Calu3 (cell line): ENCODE results near the gene NALCN. TPM values are rescaled to one million over a fixed set of nuclear protein-coding genes. Genes with fewer than 3 reads are reported as not detected.

Experiments
- BruUV-seq: library from RNA; stranded (reverse); fragments of 400-500 nt; replicated peaks from 2 replicates; lab custom pipeline; 2021; lab: Mats Ljungman, UMichigan
- CTCF ChIA-PET: fragments of 300-600 bp; sonication (Branson Sonifier 250); formaldehyde crosslinking; loops from one replicate; lab custom pipeline; 2022; ENCODE audit warnings: antibody characterized with exemption; lab: Charles Lee
- DNase-seq: peaks from one replicate; pipeline ENCODE4 v3.0.0; 2022
- H3K27ac Mint-ChIP-seq: one replicate; pipeline ENCODE4 v1.8.0; 2022; ENCODE audit warnings: mixed read lengths; ENCODE audit not compliant: unreplicated experiment
- H3K27me3 Mint-ChIP-seq: one replicate; pipeline ENCODE4 v1.8.0; 2022; ENCODE audit warnings: mixed read lengths; ENCODE audit not compliant: unreplicated experiment
- H3K36me3 Mint-ChIP-seq: one replicate; pipeline ENCODE4 v1.8.0; 2022; ENCODE audit warnings: mild to moderate bottlenecking, moderate library complexity, mixed read lengths; ENCODE audit not compliant: insufficient read depth, unreplicated experiment
- H3K4me1 Mint-ChIP-seq: one replicate; pipeline ENCODE4 v1.8.0; 2022; ENCODE audit warnings: mild to moderate bottlenecking, low read depth, mixed read lengths; ENCODE audit not compliant: unreplicated experiment
- H3K4me3 Mint-ChIP-seq: one replicate; pipeline ENCODE4 v1.8.0; 2022; ENCODE audit warnings: mild to moderate bottlenecking, low read depth, moderate library complexity, mixed read lengths; ENCODE audit not compliant: unreplicated experiment
- H3K9me3 Mint-ChIP-seq: one replicate; pipeline ENCODE4 v1.8.0; 2022; ENCODE audit warnings: low read depth, mixed read lengths; ENCODE audit not compliant: unreplicated experiment
- intact Hi-C: fragments of 100-400 bp; cut with micrococcal nuclease; formaldehyde crosslinking; loops from one replicate; pipeline ENCODE4 v1.10.0; 2022; ENCODE audit not compliant: unreplicated experiment
- total RNA-seq: library from RNA; stranded (reverse); gene quantifications from 2 replicates; pipeline ENCODE4 v1.2.3, GENCODE V29; 2022
- TF ChIP-seq, protein P1 (sequence below): fragments of 200-600 bp; IDR thresholded peaks from one replicate; pipeline ENCODE4 v1.8.0; 2022; ENCODE audit warnings: antibody characterized with exemption; ENCODE audit not compliant: unreplicated experiment

NALCN gene
- total RNA-seq, 1 experiment from 2014 or later = 2.8 TPM

DNA sequence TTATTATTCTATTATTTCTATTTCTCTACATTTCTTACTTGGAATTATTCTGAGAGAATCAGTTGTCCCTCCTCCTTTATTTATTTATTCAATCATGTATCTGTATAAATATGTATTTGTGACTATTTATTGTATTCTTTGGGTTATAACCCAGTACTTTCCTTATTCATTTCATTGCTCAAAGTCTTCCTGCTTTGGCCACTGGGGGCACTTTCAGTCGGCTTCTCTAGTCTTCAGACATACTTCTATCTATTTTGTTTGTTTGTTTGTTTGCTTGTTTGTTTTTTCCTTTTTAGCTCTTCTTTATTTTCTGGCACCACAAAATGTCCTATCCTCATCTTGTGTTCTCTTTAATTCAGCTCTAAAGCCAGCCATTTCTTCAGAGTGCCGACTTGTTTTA, 260.4 kb downstream of the NALCN start:
- Mint-ChIP-seq H3K36me3 (no peaks in the 10 kb centered on the region), H3K4me3 (no peak overlapping the region), H3K9me3 (no peaks in the 10 kb centered on the region), H3K27ac (no peak overlapping the region), H3K27me3 (no peaks in the 10 kb centered on the region), H3K4me1 (no peaks in the 10 kb centered on the region)
- no peak for DNase-seq
- no TSS peak for BruUV-seq
- intact Hi-C loops = no loop called here
- TF ChIP-seq, protein P1, sequence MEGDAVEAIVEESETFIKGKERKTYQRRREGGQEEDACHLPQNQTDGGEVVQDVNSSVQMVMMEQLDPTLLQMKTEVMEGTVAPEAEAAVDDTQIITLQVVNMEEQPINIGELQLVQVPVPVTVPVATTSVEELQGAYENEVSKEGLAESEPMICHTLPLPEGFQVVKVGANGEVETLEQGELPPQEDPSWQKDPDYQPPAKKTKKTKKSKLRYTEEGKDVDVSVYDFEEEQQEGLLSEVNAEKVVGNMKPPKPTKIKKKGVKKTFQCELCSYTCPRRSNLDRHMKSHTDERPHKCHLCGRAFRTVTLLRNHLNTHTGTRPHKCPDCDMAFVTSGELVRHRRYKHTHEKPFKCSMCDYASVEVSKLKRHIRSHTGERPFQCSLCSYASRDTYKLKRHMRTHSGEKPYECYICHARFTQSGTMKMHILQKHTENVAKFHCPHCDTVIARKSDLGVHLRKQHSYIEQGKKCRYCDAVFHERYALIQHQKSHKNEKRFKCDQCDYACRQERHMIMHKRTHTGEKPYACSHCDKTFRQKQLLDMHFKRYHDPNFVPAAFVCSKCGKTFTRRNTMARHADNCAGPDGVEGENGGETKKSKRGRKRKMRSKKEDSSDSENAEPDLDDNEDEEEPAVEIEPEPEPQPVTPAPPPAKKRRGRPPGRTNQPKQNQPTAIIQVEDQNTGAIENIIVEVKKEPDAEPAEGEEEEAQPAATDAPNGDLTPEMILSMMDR = no peak
- CTCF ChIA-PET = no interaction called here

DNA sequence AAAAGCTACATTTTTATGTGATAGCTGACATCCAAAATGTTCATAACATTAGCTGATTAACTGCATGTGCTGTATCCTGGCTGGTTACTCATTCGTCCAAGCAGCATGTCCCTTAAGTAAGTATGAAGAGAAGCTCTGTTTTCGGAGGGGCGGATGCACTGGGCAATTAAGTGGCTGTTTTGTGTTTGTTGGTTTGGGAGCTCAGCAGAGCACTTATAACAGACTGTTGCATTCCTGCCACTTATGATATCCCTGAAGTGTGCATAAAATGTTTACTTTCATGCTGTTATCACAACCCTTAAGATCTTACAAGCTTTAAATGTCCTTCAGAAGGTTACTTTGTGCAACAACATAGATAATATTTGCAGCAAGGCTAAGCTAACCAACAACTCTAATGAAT, 264.1 kb downstream of the NALCN start:
- CTCF ChIA-PET = no interaction called here
- Mint-ChIP-seq H3K4me3 (no peak overlapping the region), H3K4me1 (no peaks in the 10 kb centered on the region), H3K36me3 (no peaks in the 10 kb centered on the region), H3K9me3 (no peaks in the 10 kb centered on the region), H3K27ac (no peak overlapping the region), H3K27me3 (no peaks in the 10 kb centered on the region)
- BruUV-seq = no TSS peak
- no peak for DNase-seq
- TF ChIP-seq, protein P1 = no peak
- intact Hi-C loops = loop anchor here (5.0 kb wide), 1 partner anchor 145 kb away; no protein-coding TSS in a partner anchor

DNA sequence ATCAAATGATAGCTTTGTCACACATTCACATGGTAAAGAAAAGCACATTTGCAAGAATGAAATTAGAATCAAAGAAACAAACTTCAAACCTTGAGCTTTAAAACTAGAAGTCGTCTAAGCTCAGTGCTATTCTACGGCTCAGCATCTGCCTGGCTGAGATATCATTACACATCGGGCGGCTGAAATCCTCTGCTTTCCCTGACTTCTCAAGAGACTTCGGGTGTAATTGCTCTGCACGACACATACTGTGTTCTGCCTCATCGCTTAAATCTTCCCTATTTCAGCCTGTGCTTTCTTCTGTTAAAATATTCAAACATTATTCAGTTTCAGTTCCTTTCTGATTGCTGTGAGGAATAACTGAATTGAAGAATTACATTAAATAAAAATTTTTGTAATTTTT, 265.3 kb downstream of the NALCN start:
- TF ChIP-seq, protein P1 = no peak
- Mint-ChIP-seq H3K4me3 (no peak overlapping the region), H3K9me3 (no peaks in the 10 kb centered on the region), H3K36me3 (no peaks in the 10 kb centered on the region), H3K27ac (no peak overlapping the region), H3K27me3 (no peaks in the 10 kb centered on the region), H3K4me1 (peaks cover 7% of the 10 kb centered on the region)
- CTCF ChIA-PET = interaction anchor here (0.9 kb wide), 1 partner anchor 19 kb away, joined by 3 read pairs; no protein-coding TSS in a partner anchor
- no peak for DNase-seq
- BruUV-seq = no TSS peak
- intact Hi-C loops = loop anchor here (1.0 to 5.0 kb wide), 2 partner anchors 146 to 323 kb away; no protein-coding TSS in a partner anchor

DNA sequence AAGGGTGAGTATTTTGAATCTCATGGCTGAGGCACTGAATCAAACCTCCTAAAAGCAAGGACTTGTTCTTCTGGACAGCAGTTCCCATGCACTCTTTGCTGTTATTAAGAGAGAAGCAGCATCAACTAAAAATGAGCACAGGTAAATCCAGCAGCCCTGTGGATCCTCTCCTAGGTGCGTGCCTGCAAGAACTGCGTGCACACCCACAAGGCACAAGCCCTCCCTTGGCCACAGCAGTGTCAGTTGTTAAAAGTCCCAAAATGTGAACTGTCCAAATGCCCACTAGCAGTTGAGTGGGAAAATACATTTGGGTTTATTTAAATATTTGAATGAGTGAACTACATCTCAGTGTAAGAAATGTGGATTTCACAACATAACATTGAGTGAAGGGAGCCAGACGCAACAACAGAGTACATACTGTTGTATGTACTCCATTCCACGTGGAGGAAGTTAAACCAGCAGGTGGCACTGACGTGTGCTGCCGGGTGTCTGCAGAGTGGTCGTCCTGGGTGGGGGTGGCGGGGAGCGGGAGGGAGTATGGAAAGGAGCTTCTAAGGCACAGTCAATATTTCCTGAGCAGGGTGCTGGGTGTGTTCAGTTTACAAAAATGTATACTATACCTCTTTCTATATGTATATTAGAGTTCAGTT, 266.4 kb downstream of the NALCN start:
- DNase-seq = no peak
- TF ChIP-seq, protein P1 = no peak
- Mint-ChIP-seq H3K27ac (no peak overlapping the region), H3K4me1 (peaks cover 9% of the 10 kb centered on the region), H3K9me3 (no peaks in the 10 kb centered on the region), H3K36me3 (no peaks in the 10 kb centered on the region), H3K27me3 (no peaks in the 10 kb centered on the region), H3K4me3 (no peak overlapping the region)
- no TSS peak for BruUV-seq
- CTCF ChIA-PET = no interaction called here
- intact Hi-C loops = loop anchor here (1.0 to 10.0 kb wide), 3 partner anchors 147 to 795 kb away; no protein-coding TSS in a partner anchor
